ENCODE measurements around the gene TMEM26. TPM values are rescaled to one million over a fixed set of nuclear protein-coding genes. Genes with fewer than 3 reads are reported as not detected.

TMEM26 gene
- total and polyA plus RNA-seq, 9 of the 15 experiments (the other 6 are each of a cell fraction or from before 2014, with no cell fraction given), result not detected

GRCh38 chr10:61475449-61475873 lies 22.3 kb upstream of the TMEM26 start (continued):
- TF ChIP-seq HES1 (IDR thresholded peaks at IDR 0.05; ENCODE audit: low read depth) (peak; percentile 69), MTA1 (IDR thresholded peaks at IDR 0.05; ENCODE audit: borderline replicate concordance) (peak; percentile 70; the same call in 1 of the 2 replicates), RBM34 (IDR thresholded peaks at IDR 0.05; ENCODE audit: borderline replicate concordance, insufficient read depth, low read length) (no peak), HDGF (IDR thresholded peaks at IDR 0.05) (no peak), ETV6 (IDR thresholded peaks at IDR 0.05; ENCODE audit: borderline replicate concordance in 1 of 2, low read depth in 2 of 2, low read length in 1 of 2) (no peak), ETV6 (CRISPR knock-in tag; IDR thresholded peaks at IDR 0.05; ENCODE audit: borderline replicate concordance) (no peak), CREM (IDR thresholded peaks at IDR 0.05; ENCODE audit: low read depth) (no peak), FOXA3 (CRISPR knock-in tag; conservative IDR thresholded peaks at IDR 0.05 in 1 of 2, IDR thresholded peaks at IDR 0.05 in 1 of 2) (no peak), E4F1 (CRISPR knock-in tag; IDR thresholded peaks at IDR 0.05; ENCODE audit: borderline replicate concordance) (no peak), IRF9 (tag; IDR thresholded peaks at IDR 0.05) (no peak), MAFK (IDR thresholded peaks at IDR 0.05; ENCODE audit: low read length) (peak; percentile 49), HDAC3 (IDR thresholded peaks at IDR 0.05; ENCODE audit: borderline replicate concordance, partially characterized antibody) (peak; percentile 29), HMBOX1 (IDR thresholded peaks at IDR 0.05) (peak; percentile 52; the same call in 1 of the 2 replicates), PHB (CRISPR knock-in tag; IDR thresholded peaks at IDR 0.05) (no peak), ZNF212 (CRISPR knock-in tag; IDR thresholded peaks at IDR 0.05) (no peak), TSHZ1 (CRISPR knock-in tag; IDR thresholded peaks at IDR 0.05) (no peak), PKNOX1 (IDR thresholded peaks at IDR 0.05) (peak; percentile 93), KLF13 (tag; IDR thresholded peaks at IDR 0.05; ENCODE audit: borderline replicate concordance, low read depth) (no peak), ZNF589 (CRISPR knock-in tag; IDR thresholded peaks at IDR 0.05; ENCODE audit: low read depth) (no peak)
